Left lobe of liver (tissue), 2 donors: ENCODE data around the gene ADGRG1. TPM values are rescaled to one million over a fixed set of nuclear protein-coding genes. Genes with fewer than 3 reads are reported as not detected.
A peak's percentile ranks its signal among the peaks of the same experiment; 100 is the strongest.
"Not testable (repeated sequence)": the region's sequence is repeated elsewhere in the genome, so short reads cannot be mapped to it uniquely, and the experiment has no call there.

ENCODE experiments used
- ATAC-seq: fragments of 200-7000 bp; cut with Tn5 transposase; one replicate; pipeline ENCODE4 v1.9.1; 2020; ENCODE audit warnings: mild to moderate bottlenecking, moderate library complexity
- DNase-seq: peaks from one replicate; pipeline ENCODE4 v3.0.0-alpha.2; 2020; ENCODE audit warnings: low spot score
- total RNA-seq: library from RNA; stranded (reverse); gene quantifications from one replicate; pipeline ENCODE4 v1.2.1, GENCODE V29; 2021
- donor health status: DM: no; HTN: no; CAD: no; lungs with moderate emphysema.
- donor health status: DM: no; HTN: yes; CAD: no.

The ADGRG1 gene
- total RNA-seq, 1 donor from 2014 or later = 5.1 TPM

DNA sequence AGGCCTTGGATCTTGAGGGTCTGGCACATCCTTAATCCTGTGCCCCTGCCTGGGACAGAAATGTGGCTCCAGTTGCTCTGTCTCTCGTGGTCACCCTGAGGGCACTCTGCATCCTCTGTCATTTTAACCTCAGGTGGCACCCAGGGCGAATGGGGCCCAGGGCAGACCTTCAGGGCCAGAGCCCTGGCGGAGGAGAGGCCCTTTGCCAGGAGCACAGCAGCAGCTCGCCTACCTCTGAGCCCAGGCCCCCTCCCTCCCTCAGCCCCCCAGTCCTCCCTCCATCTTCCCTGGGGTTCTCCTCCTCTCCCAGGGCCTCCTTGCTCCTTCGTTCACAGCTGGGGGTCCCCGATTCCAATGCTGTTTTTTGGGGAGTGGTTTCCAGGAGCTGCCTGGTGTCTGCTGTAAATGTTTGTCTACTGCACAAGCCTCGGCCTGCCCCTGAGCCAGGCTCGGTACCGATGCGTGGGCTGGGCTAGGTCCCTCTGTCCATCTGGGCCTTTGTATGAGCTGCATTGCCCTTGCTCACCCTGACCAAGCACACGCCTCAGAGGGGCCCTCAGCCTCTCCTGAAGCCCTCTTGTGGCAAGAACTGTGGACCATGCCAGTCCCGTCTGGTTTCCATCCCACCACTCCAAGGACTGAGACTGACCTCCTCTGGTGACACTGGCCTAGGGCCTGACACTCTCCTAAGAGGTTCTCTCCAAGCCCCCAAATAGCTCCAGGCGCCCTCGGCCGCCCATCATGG lies 35.7 kb downstream of the ADGRG1 start:
- DNase-seq = no peak
- ATAC-seq = no peak

DNA sequence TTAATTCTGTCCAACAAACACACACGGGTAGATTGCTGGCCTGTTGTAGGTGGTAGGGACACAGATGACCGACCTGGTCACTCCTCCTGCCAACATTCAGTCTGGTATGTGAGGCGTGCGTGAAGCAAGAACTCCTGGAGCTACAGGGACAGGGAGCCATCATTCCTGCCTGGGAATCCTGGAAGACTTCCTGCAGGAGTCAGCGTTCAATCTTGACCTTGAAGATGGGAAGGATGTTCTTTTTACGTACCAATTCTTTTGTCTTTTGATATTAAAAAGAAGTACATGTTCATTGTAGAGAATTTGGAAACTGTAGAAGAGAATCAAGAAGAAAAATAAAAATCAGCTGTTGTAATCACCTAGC lies 36.2 kb downstream of the ADGRG1 start:
- DNase-seq (no peak), ATAC-seq (no peak)

DNA sequence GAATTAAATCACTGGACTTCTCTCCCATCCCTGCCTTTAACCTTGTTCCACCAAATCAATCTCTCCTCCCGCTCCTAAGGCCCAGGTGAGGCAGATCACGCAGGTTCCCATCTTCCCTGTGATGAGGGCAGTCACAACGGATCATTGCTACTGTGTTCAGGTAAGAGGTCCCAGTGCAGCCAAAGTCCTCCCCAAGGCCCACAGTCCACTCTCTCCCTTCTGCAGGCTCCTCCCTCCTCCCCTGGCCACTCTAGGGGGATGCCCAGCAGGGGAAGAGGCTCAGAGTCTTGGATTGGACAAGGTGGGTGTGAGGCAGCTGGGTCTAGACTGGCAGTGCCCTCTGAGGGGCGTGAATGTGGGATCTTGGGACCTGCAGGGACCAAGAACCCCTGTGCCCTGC lies 37.1 kb downstream of the ADGRG1 start:
- ATAC-seq = no peak
- no peak for DNase-seq

DNA sequence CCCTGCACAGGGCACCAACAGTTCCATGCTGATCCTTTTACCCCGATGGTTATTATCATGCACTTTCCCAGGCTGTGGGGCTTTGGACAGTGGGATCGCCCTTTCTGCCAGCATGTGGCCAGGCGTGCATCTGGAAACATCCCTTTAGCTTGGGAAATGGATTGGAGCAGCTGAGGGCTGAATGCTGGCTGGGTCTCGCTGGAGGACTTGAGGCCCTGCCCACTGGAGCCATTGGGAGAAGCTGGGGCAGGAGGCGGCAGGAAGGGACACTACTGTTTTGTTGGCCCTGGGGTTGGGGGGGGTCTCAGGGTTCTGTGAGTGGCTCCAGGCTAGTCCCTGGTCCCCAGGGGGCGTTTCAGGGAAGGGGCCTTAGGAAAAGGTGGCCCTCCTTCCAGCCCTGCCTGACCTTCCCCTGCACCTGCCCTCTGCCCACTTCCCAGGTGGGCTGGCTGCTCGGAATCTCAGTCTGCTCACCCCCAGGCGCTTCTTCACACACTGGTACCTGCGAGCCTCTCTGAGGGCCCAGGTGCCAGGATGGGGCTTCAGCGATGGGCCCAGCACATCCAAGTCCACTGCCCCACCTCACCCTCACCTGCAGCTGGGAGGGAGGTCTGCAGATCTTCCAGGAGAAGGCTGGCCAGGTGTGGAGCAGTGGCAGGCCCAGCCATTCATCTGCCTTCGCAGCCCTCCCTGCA lies 38.1 kb downstream of the ADGRG1 start:
- no peak for DNase-seq
- no peak for ATAC-seq

DNA sequence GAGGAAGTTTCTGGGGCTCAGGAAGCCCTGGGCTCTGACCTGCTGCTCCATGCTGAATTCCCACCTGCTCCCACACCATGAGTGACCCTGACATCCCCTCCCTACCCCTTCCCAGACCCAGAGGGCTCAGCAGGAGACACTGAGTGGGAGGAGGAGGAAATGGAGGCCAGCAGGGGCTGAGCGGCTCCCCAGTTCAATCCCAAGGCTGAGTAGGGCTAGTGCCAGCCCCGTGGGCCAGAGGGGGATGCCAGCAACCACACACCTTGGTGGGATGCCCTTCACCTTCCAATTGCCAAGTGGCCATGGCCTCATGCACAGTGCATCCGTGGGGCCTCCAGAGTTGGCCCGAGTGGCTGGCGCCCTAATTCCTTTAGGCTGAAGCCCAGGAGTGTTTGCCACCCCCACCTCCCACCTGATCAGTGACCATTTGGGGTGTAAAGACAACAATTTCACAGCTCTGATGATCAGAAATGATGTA lies 38.7 kb downstream of the ADGRG1 start:
- ATAC-seq (no peak), DNase-seq (no peak)

DNA sequence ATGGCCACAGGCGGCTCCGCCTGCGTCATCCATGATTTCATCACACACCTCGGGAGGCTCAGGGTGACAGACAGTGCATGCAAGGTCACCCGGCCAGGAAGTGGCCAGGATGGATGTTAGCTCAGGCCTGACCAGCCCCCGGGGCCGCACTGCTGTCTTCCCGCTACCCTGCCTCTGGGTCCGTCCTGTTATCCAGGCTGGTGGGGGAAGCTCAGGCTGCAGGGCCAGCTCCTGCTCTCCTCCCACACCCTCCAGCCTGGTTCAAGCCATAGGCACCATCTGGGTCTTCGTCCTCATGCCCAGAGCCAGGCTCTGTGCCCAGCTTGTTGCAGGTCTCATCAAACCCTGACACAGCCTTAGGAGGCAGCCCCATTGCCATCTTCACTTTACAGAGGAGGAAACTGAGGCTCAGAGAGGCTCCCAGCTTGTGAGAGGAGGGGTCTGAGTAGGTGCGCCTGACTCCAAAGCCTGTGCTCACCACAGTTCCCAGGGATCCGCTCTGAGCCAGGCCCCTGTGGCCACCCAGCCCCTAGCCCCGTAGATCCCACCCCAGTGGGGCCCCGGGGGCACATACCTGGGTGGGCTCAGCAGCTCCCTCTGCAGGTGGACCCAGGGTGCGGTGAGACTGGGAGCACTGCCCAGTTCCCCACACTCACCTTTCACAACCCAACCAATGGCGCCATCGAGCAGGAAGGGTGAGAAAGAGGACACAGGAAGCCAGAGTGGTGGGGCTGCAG lies 39.3 kb downstream of the ADGRG1 start:
- peak; percentile 85 for DNase-seq

DNA sequence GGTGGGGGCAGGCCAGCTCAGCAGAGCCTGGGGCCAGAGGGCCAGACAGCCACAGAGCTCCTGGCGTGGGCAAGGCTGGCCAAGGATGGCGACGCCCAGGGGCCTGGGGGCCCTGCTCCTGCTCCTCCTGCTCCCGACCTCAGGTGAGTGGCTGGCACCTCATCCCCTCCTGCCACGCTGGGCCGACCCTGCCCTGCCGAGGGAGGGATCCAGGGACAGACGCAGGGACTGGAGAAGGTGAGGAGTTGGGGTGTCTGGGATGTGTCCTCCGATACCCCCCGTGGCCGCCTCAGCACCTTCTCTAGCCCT lies 39.8 kb downstream of the ADGRG1 start, which contains the start of gene ADGRG3:
Gene ADGRG3 (plus strand): TSS at position 44 of the 309 bp plus-strand sequence. CDS start 42 bp downstream, at position 86.
- DNase-seq (no peak), ATAC-seq (no peak)

More for the DNA sequence above, 39.3 kb downstream of the ADGRG1 start:
- ATAC-seq = peak; percentile 86

DNA sequence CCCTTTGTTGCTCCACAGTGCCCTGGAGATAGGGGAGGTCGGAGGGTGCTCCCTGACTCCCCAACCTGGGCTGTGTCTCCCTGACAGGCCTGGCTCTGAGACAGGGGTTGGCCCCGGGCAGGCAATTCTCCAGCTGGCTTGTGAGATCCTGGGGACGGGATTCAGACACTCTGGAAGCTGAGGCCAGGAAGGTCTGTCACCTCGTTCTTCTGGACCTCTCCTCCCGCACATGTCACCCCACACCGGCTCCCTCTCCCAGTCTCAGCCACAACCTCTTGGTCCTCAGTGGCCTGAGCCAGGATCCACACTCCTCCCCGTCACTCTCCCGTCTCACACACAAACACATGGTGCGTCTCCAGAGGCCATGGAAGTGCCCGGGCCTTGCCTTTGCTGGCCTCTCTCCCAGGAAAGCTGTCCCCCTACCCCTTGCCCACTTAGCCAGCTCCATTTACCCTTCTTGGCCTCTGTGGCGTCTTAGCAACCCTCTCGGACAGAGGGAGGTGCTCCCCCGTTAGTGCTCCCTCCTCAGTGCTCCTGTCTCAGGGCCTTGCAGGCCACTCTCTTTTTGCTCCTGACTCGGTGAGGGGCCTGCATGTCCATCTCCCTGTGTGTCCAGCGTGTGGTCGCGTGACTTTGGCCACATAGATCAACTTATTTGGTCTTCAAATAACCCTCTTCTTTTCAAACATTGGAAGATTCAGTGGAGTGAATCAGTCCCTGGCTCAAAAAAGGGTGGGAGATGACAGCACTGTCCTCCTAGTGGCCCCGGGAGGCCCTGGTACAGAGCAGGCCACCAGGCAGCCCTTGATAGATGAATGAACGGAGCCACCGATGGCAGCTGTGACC lies 40.4 kb downstream of the ADGRG1 start:
- ATAC-seq = no peak
- no peak for DNase-seq

DNA sequence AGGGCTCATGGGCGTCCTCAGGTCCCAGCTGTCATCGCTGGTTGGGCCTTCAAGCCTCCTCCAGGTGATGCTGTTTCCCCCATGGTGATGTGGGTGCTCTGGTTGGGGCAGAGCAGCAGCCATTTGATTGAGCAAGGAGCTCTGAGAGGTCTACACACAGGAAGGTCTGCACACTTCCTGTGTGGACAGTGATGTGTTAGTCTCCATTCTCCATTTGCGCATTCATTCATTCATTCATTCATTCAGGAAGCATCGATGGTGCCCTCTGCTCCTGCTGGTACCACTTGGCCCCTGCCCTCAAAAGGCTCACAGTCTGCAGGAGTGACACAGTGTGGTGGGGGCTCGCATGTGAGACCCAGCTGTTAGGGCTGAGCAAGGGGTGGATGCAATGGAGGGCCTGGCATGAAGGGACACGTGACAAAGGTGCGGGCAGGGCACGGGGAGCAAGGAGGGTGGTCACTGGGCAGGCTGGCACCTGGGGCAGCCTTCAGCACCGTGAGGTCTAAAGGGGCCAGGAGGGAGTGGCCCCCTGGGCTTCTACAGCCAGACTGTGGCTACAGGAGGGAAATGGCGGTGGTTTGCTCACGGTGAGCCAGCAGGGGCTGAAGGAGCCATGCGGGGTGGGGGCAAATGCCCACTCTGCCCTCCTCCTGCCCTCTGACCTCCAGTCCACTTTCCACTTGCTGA lies 41.2 kb downstream of the ADGRG1 start:
- ATAC-seq (no peak), DNase-seq (no peak)

DNA sequence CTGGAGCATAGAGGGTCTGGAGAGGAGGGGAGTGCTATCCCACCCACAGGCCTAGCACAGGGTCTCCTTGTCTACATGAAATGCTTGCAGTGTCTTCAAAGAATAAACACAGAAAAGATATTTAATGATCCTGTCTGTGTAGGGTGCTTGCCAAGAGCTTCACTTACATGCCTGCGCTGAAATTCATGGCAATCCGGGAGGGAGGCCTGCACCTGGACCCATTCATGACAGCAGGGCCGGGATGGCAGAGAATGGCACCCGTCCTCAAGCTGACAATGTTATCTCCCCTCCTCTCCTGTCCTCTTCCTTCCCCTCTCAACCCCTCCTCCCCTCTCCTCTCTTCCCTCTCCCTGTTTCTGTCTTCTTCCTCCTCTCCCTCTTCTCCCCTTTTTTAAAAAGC lies 41.8 kb downstream of the ADGRG1 start:
- ATAC-seq = no peak
- no peak for DNase-seq

DNA sequence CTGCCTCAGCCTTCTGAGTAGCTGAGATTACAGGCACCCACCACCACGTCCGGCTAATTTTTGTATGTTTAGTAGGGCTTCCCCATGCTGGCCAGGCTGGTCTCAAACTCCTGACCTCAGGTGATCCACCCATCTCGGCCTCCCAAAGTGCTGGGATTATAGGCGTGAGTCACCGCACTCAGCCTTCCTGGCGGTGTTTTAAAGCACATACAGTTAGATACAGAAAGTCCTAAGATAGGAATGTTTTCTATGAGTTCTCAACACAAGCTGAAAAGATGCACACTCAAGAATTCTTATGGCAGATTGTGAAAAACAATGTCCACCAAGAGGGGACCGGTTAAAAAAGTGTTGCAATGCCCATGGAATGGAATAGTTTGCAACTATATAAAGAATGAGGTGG lies 43.0 kb downstream of the ADGRG1 start:
- ATAC-seq, DNase-seq: not testable (repeated sequence)

DNA sequence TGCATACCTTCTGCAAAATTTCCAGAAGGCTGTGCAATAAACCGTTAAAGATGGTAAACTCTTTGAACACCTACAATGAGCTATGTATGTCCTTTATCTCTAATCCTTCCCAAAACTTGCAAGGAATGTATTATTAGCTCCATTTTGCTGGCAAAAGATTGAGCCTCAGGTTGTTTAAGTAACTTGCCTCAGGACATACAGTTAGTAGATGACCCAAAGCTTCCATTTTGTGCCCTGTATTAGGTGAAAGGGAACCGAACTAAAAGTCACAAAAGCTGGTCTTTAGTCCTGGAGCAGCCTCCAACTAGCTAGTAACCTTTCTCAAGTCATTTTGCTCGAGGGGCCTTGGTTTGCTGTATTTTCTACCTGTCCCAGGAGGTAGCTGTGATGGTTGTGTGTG lies 44.0 kb downstream of the ADGRG1 start:
- no peak for DNase-seq

DNA sequence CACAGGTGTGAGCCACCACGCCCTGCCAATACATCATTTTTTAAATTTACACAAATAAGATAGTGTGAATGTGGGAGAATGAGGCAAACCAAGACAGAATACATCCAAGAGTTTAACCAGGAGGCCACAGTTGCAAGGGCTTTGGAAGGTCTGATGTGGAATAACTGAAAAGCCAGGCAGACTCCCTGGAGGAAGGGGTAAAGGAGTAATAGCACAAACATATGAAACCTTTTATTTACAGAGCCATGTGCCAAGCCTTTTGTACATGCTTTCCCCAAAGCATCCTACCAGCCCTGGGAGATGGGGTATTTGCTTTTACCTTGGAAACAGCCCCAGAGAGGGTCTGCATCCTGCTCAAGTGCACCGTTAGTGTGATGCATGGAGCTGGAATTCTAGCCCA lies 44.4 kb downstream of the ADGRG1 start:
- no peak for ATAC-seq

More for the DNA sequence above, 44.0 kb downstream of the ADGRG1 start:
- no peak for ATAC-seq

DNA sequence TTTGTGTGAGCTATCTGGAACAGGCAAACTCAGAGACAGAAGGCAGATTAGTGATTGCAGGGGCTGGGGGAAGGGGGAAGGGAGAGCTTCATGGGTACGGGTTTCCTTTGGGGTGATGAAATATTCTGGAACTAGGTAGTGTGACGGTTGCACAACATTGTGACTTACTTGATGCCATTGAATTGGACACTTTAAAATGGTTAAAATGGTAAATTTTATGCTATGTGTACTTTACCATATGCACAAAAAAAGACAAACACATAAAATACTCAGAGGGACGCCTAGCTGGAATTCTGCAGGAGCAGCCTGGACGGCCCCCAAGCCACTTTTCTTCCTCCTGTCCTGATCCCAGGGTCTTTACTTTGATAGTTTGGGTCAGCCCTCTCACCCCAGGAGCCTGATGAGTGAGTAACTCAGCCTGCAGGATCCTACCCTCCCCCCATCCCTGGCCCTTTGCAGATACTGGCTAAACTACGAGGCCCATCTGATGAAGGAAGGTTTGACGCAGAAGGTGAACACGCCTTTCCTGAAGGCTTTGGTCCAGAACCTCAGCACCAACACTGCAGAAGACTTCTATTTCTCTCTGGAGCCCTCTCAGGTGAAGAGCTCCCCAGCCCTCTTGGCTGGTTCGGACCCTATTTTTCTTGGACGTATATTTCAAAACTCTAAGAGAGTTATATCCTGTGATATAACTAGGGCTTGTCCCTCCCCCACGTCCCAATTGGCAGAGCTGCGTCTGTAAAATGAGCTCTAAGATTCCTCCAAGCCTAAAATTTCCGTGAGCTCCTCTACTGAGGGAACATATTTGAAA lies 47.5 kb downstream of the ADGRG1 start:
- DNase-seq = no peak
- peak; percentile 54 for ATAC-seq

More for the DNA sequence above, 44.4 kb downstream of the ADGRG1 start:
- no peak for DNase-seq

DNA sequence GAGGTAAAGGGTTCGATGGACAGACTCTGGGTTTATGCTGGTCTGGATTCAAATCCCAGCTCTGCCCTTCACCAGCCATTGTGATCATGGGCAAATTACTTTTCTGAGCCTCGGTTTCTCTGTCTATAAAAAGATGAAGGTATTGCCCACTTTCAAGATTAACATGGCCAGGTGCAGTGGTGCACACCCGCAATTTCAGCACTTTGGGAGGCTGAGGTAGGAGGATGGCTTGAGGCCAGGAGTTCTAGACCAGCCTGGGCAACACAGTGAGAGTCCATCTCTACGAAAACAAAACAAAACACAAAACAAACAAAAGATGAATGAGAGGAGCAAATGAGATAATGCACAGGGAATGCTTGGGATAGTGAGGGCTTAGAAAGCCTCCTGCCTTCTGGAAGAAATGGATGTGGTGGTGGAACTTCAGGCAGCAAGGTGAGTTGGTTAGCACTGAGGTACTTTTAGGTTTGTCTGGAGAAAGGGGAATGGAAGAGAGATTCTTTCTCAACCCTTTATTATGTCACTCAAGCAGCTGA lies 48.2 kb downstream of the ADGRG1 start:
- ATAC-seq (no peak), DNase-seq (no peak)

DNA sequence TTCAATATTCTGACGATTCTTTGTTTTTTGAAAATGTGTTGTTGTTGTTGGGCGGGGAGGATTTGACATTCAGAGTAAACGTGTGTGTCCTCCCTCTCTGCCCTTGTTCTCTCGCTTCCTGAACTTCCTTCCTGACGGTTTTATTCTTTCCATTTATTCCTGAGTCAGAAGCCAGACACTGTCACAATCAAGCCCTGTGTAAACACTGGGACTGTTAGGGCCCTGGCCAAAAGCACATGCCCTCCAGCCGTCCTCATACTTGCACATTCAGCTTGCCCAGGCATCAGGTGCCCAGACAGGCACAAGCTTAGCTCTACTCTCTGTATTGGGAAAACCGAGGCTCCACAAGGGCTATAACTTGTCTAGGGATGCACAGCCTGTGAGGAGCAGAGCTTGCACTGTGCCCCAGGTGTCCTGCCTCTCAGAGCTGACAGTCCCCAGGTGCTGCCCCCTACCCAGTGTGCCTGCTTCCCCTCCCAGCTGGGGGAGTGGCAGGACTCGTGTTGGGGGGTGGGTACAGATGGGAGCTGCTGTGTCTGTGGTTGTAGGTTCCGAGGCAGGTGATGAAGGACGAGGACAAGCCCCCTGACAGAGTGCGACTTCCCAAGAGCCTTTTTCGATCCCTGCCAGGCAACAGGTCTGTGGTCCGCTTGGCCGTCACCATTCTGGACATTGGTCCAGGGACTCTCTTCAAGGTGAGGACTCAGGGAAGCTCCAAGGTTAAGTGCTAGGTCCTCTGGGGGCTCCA lies 49.4 kb downstream of the ADGRG1 start:
- ATAC-seq (peak; percentile 94), DNase-seq (peak; percentile 88)

DNA sequence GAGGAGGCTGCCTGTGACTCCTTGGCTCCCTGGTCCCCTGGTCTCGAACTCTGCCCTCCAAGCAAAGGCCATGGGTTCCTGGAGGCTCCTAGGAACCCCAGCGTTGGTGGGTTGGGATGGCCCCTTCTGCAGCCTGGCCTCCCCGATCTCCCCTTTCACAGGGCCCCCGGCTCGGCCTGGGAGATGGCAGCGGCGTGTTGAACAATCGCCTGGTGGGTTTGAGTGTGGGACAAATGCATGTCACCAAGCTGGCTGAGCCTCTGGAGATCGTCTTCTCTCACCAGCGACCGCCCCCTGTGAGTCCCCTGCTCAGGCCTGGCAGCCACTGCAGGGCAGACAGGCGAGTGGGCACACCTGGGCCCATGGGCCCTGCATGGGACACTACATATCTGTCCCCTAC lies 50.6 kb downstream of the ADGRG1 start:
- DNase-seq (no peak), ATAC-seq (no peak)

DNA sequence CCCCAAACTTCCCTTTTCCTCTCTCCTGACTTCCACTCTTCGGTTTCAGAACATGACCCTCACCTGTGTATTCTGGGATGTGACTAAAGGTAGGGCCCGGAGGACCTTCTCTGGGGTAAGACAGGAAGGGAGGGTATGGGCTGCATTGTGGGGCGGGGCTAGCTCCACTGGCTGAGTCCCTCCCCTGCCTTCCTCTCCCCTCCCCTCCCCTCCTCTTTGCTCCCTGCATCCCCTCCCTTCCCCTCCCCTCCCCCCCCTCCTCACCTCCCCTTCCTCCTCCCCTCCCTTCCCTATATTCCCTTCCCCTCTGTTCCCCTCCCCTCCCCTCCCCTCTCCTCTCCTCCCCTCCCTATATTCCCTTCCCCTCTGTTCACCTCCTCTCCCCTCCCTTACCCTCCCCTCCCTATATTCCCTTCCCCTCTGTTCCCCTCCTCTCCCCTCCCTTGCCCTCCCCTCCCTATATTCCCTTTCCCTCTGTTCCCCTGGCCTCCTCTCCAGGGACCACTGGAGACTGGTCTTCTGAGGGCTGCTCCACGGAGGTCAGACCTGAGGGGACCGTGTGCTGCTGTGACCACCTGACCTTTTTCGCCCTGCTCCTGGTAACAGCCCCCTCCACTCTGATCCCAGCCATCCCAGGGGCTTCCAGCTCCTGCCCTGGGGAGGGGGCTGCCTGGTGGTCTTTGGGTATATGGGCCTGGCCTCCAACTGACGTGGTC lies 51.5 kb downstream of the ADGRG1 start:
- DNase-seq (no peak), ATAC-seq (no peak)
